ENCODE data around the gene SPDYE2.
"Not testable (repeated sequence)": the region's sequence is repeated elsewhere in the genome, so short reads cannot be mapped to it uniquely, and the experiment has no call there.

The SPDYE2 gene

GRCh38 chr7:102581722-102582121, 30.7 kb downstream of the SPDYE2 start:
- not testable (repeated sequence) for H3K27me3 ChIP-seq (ENCODE audit: insufficient read depth, poor library complexity, severe bottlenecking); DNase-seq (ENCODE audit: low spot score); H3K4me1 ChIP-seq (ENCODE audit: insufficient read depth, poor library complexity, severe bottlenecking); H3K4me3 ChIP-seq (ENCODE audit: severe bottlenecking); H3K9me3 ChIP-seq (ENCODE audit: severe bottlenecking); ATAC-seq (ENCODE audit: low read depth); H3K27ac ChIP-seq (ENCODE audit: poor library complexity, severe bottlenecking); H3K36me3 ChIP-seq (ENCODE audit: low read depth)

GRCh38 chr7:102583495-102583894, 32.5 kb downstream of the SPDYE2 start:
- not testable (repeated sequence) for H3K36me3 ChIP-seq (ENCODE audit: low read depth); H3K27ac ChIP-seq (ENCODE audit: poor library complexity, severe bottlenecking); H3K27me3 ChIP-seq (ENCODE audit: insufficient read depth, poor library complexity, severe bottlenecking); DNase-seq (ENCODE audit: low spot score); H3K4me3 ChIP-seq (ENCODE audit: severe bottlenecking); H3K4me1 ChIP-seq (ENCODE audit: insufficient read depth, poor library complexity, severe bottlenecking); H3K9me3 ChIP-seq (ENCODE audit: severe bottlenecking)
- ATAC-seq (ENCODE audit: low read depth), result peak; percentile 50

- ATAC-seq (ENCODE audit: low read depth), result peak; percentile 90
- H3K27ac ChIP-seq (ENCODE audit: poor library complexity, severe bottlenecking); DNase-seq (ENCODE audit: low spot score); H3K9me3 ChIP-seq (ENCODE audit: severe bottlenecking); H3K4me1 ChIP-seq (ENCODE audit: insufficient read depth, poor library complexity, severe bottlenecking); H3K4me3 ChIP-seq (ENCODE audit: severe bottlenecking); H3K36me3 ChIP-seq (ENCODE audit: low read depth); H3K27me3 ChIP-seq (ENCODE audit: insufficient read depth, poor library complexity, severe bottlenecking): not testable (repeated sequence)
Measured at GRCh38 chr7:102589857-102590256, 38.8 kb downstream of the SPDYE2 start.

GRCh38 chr7:102592477-102593019, 41.5 kb downstream of the SPDYE2 start:
- H3K9me3 ChIP-seq (ENCODE audit: severe bottlenecking); H3K4me1 ChIP-seq (ENCODE audit: insufficient read depth, poor library complexity, severe bottlenecking); H3K36me3 ChIP-seq (ENCODE audit: low read depth); H3K27me3 ChIP-seq (ENCODE audit: insufficient read depth, poor library complexity, severe bottlenecking); H3K4me3 ChIP-seq (ENCODE audit: severe bottlenecking); H3K27ac ChIP-seq (ENCODE audit: poor library complexity, severe bottlenecking): not testable (repeated sequence)
- DNase-seq (ENCODE audit: low spot score) (peak; percentile 33), ATAC-seq (ENCODE audit: low read depth) (peak; percentile 38)

- ATAC-seq (ENCODE audit: low read depth), result peak; percentile 12
- H3K4me3 ChIP-seq (ENCODE audit: severe bottlenecking); DNase-seq (ENCODE audit: low spot score); H3K4me1 ChIP-seq (ENCODE audit: insufficient read depth, poor library complexity, severe bottlenecking); H3K36me3 ChIP-seq (ENCODE audit: low read depth); H3K27ac ChIP-seq (ENCODE audit: poor library complexity, severe bottlenecking); H3K27me3 ChIP-seq (ENCODE audit: insufficient read depth, poor library complexity, severe bottlenecking); H3K9me3 ChIP-seq (ENCODE audit: severe bottlenecking): not testable (repeated sequence)
Measured at GRCh38 chr7:102593637-102594334, 42.8 kb downstream of the SPDYE2 start.

- H3K36me3 ChIP-seq (ENCODE audit: low read depth); H3K27me3 ChIP-seq (ENCODE audit: insufficient read depth, poor library complexity, severe bottlenecking); H3K4me1 ChIP-seq (ENCODE audit: insufficient read depth, poor library complexity, severe bottlenecking); DNase-seq (ENCODE audit: low spot score); ATAC-seq (ENCODE audit: low read depth); H3K4me3 ChIP-seq (ENCODE audit: severe bottlenecking); H3K27ac ChIP-seq (ENCODE audit: poor library complexity, severe bottlenecking); H3K9me3 ChIP-seq (ENCODE audit: severe bottlenecking): not testable (repeated sequence)
Measured at GRCh38 chr7:102596036-102596435, 45.0 kb downstream of the SPDYE2 start.

- ATAC-seq (ENCODE audit: low read depth); H3K27me3 ChIP-seq (ENCODE audit: insufficient read depth, poor library complexity, severe bottlenecking); H3K9me3 ChIP-seq (ENCODE audit: severe bottlenecking); H3K36me3 ChIP-seq (ENCODE audit: low read depth); H3K27ac ChIP-seq (ENCODE audit: poor library complexity, severe bottlenecking); DNase-seq (ENCODE audit: low spot score); H3K4me1 ChIP-seq (ENCODE audit: insufficient read depth, poor library complexity, severe bottlenecking); H3K4me3 ChIP-seq (ENCODE audit: severe bottlenecking): not testable (repeated sequence)
Measured at GRCh38 chr7:102599699-102600098, 48.7 kb downstream of the SPDYE2 start.

GRCh38 chr7:102602317-102602716, 51.3 kb downstream of the SPDYE2 start:
- DNase-seq (ENCODE audit: low spot score); H3K4me3 ChIP-seq (ENCODE audit: severe bottlenecking); H3K36me3 ChIP-seq (ENCODE audit: low read depth); H3K27me3 ChIP-seq (ENCODE audit: insufficient read depth, poor library complexity, severe bottlenecking); H3K4me1 ChIP-seq (ENCODE audit: insufficient read depth, poor library complexity, severe bottlenecking); ATAC-seq (ENCODE audit: low read depth); H3K27ac ChIP-seq (ENCODE audit: poor library complexity, severe bottlenecking); H3K9me3 ChIP-seq (ENCODE audit: severe bottlenecking): not testable (repeated sequence)

GRCh38 chr7:102604431-102605145, 53.6 kb downstream of the SPDYE2 start:
- not testable (repeated sequence) for H3K27ac ChIP-seq (ENCODE audit: poor library complexity, severe bottlenecking); H3K4me3 ChIP-seq (ENCODE audit: severe bottlenecking); H3K9me3 ChIP-seq (ENCODE audit: severe bottlenecking); H3K36me3 ChIP-seq (ENCODE audit: low read depth); DNase-seq (ENCODE audit: low spot score); H3K4me1 ChIP-seq (ENCODE audit: insufficient read depth, poor library complexity, severe bottlenecking); H3K27me3 ChIP-seq (ENCODE audit: insufficient read depth, poor library complexity, severe bottlenecking)
- peak; percentile 85 for ATAC-seq (ENCODE audit: low read depth)

GRCh38 chr7:102606848-102607247, 55.8 kb downstream of the SPDYE2 start:
- not testable (repeated sequence) for H3K36me3 ChIP-seq (ENCODE audit: low read depth); H3K27me3 ChIP-seq (ENCODE audit: insufficient read depth, poor library complexity, severe bottlenecking); H3K4me3 ChIP-seq (ENCODE audit: severe bottlenecking); H3K9me3 ChIP-seq (ENCODE audit: severe bottlenecking); ATAC-seq (ENCODE audit: low read depth); DNase-seq (ENCODE audit: low spot score); H3K27ac ChIP-seq (ENCODE audit: poor library complexity, severe bottlenecking); H3K4me1 ChIP-seq (ENCODE audit: insufficient read depth, poor library complexity, severe bottlenecking)

- DNase-seq (ENCODE audit: low spot score), result peak; percentile 16
- not testable (repeated sequence) for H3K4me1 ChIP-seq (ENCODE audit: insufficient read depth, poor library complexity, severe bottlenecking); H3K36me3 ChIP-seq (ENCODE audit: low read depth); H3K27me3 ChIP-seq (ENCODE audit: insufficient read depth, poor library complexity, severe bottlenecking); H3K27ac ChIP-seq (ENCODE audit: poor library complexity, severe bottlenecking); H3K9me3 ChIP-seq (ENCODE audit: severe bottlenecking); ATAC-seq (ENCODE audit: low read depth); H3K4me3 ChIP-seq (ENCODE audit: severe bottlenecking)
Measured at GRCh38 chr7:102609734-102610133, 58.7 kb downstream of the SPDYE2 start.

Measured in RWPE2 (cell line).